Cardiac fibroblast (primary cell): ENCODE measurements around the gene CHAT.

Experiments
- DNase-seq, 2 donors: peaks; one replicate each; pipeline versions ENCODE4 v3.0.0 to v3.0.0-alpha.2; 2010; ENCODE audit warnings: low read depth in 2 of 2
- H3K4me3 ChIP-seq, 2 donors: replicated peaks in 1 of 2; 1 replicate in 1 of 2; 2 replicates in 1 of 2; pipeline ENCODE4 v1.5.1; 2011; ENCODE audit warnings: low read depth in 2 of 2, low read length in 2 of 2, mild to moderate bottlenecking in 2 of 2, moderate library complexity in 1 of 2
- TF ChIP-seq, protein P1 (sequence below): IDR thresholded peaks from one replicate; pipeline ENCODE4 v1.5.1; 2011; ENCODE audit warnings: low read depth, mild to moderate bottlenecking, low read length, inconsistent platforms

CHAT gene

DNA sequence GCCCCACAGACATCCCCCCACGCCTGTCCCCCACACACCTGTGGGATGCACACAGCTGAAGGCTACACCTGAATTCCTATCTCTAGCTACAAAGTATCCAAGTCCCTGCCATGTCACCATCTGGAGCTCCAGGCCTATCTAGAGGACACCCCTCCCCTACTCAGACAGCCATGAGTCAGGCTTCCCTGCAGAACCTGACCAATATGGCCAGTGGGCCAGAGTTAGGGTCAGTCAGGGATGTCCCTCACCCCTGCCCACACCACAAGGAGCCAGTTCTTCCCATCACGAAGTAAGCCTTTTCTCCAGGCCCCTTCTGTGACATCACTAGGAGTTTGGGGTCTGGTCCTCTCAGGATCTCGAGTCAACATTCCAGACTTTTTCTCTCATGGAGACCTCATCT lies 14.3 kb upstream of the CHAT start:
- DNase-seq = no peak
- TF ChIP-seq, protein P1, sequence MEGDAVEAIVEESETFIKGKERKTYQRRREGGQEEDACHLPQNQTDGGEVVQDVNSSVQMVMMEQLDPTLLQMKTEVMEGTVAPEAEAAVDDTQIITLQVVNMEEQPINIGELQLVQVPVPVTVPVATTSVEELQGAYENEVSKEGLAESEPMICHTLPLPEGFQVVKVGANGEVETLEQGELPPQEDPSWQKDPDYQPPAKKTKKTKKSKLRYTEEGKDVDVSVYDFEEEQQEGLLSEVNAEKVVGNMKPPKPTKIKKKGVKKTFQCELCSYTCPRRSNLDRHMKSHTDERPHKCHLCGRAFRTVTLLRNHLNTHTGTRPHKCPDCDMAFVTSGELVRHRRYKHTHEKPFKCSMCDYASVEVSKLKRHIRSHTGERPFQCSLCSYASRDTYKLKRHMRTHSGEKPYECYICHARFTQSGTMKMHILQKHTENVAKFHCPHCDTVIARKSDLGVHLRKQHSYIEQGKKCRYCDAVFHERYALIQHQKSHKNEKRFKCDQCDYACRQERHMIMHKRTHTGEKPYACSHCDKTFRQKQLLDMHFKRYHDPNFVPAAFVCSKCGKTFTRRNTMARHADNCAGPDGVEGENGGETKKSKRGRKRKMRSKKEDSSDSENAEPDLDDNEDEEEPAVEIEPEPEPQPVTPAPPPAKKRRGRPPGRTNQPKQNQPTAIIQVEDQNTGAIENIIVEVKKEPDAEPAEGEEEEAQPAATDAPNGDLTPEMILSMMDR = no peak
- no peak overlapping the region for H3K4me3 ChIP-seq

DNA sequence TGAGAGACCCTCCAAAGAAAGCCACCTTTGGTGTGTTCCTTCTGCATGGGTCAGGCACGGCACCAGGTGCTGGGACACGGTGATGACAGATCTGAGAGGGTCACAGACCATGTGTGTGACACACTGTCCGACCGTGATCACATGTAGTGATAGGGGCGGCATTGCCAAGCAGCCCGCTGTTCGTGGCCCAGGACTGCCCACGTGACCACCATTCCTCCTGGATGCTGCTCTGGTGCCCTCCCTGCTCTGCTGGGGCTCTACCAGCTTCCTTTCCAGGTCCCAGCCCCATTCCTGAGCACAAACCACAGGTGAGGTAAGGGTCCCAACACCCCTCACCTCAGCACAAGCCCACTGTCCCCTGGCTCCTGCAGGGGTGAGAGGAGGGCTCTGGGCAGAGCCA lies 13.8 kb upstream of the CHAT start:
- DNase-seq = no peak
- TF ChIP-seq, protein P1 = no peak
- H3K4me3 ChIP-seq = no peak overlapping the region

DNA sequence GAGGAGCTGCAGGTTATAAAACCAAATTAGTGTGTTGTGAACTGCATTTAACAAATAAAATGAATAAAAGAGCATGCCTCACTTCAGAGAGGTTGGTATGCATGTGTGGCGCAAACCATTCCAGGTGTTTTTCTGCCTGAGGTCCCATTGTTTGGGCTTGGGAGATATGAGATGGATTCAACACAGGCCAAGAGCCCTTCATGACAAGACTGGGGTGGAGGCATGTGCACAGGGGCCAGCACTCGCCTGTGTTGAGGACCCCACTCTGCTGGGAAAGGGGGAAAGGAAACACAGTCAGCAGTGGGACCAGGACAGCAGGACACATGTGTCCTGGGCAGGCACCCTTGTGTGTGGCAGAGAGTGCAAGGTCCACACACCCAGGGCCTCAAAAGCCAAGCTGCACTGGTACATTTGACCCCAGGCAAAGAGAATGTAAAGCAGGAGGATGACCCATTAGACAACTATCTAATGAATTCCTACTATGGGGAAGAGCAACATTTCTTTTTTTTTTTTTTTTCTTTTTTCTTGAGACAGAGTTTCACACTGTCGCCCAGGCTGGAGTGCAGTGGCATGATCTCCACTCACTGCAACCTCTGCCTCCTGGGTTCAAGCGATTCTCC lies 12.9 kb upstream of the CHAT start:
- no peak overlapping the region for H3K4me3 ChIP-seq
- no peak for DNase-seq
- TF ChIP-seq, protein P1 = no peak

DNA sequence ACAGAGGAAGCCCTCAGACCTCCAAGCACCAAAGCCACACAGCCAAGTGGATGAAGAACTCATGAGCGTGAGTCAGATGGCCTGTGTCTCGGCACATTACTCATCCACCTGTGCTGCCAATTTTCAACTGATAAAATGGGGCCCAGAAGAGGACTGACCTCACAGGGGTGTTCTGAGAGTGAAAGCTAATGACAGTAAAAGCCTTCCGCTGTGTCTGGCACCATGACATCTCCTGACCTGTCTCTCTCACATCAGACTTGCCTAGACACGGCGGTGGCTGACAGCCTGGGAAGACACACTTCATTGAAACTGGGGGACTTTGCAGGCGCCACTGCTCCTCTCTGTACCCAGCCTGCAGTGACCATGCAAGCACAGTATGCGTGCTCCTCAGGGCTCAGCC lies 12.0 kb upstream of the CHAT start:
- DNase-seq = peak; percentile 15 to 74
- no peak overlapping the region for H3K4me3 ChIP-seq
- TF ChIP-seq, protein P1 = no peak

DNA sequence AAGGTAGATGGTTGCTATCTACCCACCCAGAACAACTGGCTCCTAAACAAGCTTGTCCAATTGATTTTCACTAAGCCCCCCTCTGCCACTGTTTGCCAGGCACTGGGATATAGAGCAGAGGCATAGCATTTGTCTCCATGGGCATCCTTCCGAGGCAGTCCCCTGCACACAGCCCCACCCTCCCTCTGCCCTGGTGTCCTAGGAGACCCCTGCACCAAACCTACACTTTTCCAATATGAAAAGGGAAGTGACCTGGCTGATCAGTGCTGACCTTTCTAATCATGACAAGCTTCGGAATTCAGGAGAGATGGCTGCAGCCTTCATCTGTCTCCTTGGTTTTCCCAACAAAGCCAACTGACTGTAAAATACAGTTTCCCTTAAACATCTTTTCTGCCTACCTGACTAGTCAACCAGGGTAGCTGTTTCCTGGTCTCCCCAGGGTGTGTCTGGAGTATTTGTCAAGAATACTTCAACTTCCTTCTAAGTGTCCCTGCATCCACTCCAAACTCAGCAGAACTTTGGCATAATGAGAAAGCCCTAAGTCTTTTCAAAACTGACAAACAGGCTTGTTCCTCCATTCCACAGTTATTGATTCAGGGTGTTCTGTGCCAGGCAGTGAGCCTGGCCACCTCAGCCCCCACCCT lies 11.3 kb upstream of the CHAT start:
- H3K4me3 ChIP-seq = no peak overlapping the region
- no peak for DNase-seq
- TF ChIP-seq, protein P1 = no peak

DNA sequence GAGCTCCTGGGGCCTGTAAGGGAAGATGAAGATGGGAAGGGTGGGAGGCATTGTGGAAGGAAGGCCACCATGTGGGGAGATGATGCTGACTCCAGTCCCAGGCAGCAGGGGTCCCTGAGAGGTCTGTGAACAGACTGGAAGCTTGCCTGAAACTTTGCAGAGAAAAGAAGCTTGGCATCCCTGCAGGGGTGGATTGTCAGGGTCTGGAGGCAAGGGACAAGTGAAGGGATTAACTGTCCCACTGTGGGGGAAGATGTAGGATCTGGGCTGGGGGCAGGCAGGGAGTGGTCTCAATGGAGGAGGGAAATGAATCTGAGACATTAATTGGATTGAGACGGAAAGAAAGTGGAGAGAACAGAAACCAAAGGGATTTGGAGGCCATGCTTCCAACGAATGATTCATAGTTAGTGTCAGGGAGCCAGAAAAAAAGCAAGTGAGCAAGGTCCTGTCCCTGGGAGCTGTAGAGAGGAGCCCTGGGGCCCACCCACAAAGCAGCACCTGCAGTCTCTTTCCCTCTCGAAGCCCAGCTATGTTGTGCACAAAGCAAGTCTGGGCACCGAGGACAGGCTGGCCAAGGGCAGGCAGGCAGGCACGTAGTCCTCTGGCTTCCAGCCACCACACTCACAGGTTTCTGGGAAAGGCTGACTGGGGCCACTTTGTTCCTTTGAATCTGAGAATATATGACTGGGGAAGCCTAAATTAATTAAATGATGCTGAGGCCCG lies 8.5 kb upstream of the CHAT start:
- TF ChIP-seq, protein P1 = no peak
- DNase-seq = no peak

More for the DNA sequence above, 8.5 kb upstream of the CHAT start:
- no peak overlapping the region for H3K4me3 ChIP-seq
